ENCODE results near the gene AMPH. TPM values are rescaled to one million over a fixed set of nuclear protein-coding genes. Genes with fewer than 3 reads are reported as not detected.

AMPH gene
- total RNA-seq, 1 donor from 2014 or later: 1.8 TPM

- DNase-seq (ENCODE audit: low spot score, unreplicated experiment): no peak
- Mint-ChIP-seq H3K36me3 (ENCODE audit: insufficient read depth) (no peaks in the 10 kb centered on the region), H3K27me3 (peaks cover 5% of the 10 kb centered on the region), H3K9me3 (ENCODE audit: low read depth) (no peaks in the 10 kb centered on the region), H3K4me1 (ENCODE audit: low read depth) (peaks cover 2% of the 10 kb centered on the region), H3K4me3 (ENCODE audit: low read depth) (no peak overlapping the region), H3K27ac (no peak overlapping the region)
- TF ChIP-seq CTCF (IDR thresholded peaks at IDR 0.05; ENCODE audit: unreplicated experiment): no peak
Measured at GRCh38 chr7:38674513-38674912, 43.3 kb upstream of the AMPH start.

- H3K9me3 Mint-ChIP-seq (ENCODE audit: low read depth): no peaks in the 10 kb centered on the region
- no peak for TF ChIP-seq CTCF (IDR thresholded peaks at IDR 0.05; ENCODE audit: unreplicated experiment)
- no peak overlapping the region for H3K27ac Mint-ChIP-seq
- peaks cover 2% of the 10 kb centered on the region for H3K4me1 Mint-ChIP-seq (ENCODE audit: low read depth)
- peaks cover 5% of the 10 kb centered on the region for H3K27me3 Mint-ChIP-seq
- no peak overlapping the region for H3K4me3 Mint-ChIP-seq (ENCODE audit: low read depth)
- no peaks in the 10 kb centered on the region for H3K36me3 Mint-ChIP-seq (ENCODE audit: insufficient read depth)
- DNase-seq (ENCODE audit: low spot score, unreplicated experiment): no peak
Measured at GRCh38 chr7:38673795-38674194, 42.6 kb upstream of the AMPH start.

GRCh38 chr7:38671911-38672905 lies 41.0 kb upstream of the AMPH start:
- TF ChIP-seq CTCF (IDR thresholded peaks at IDR 0.05; ENCODE audit: unreplicated experiment): no peak
- H3K27ac Mint-ChIP-seq: no peak overlapping the region

GRCh38 chr7:38669965-38670520 lies 38.9 kb upstream of the AMPH start:
- Mint-ChIP-seq H3K36me3 (ENCODE audit: insufficient read depth) (no peaks in the 10 kb centered on the region), H3K9me3 (ENCODE audit: low read depth) (peaks cover 4% of the 10 kb centered on the region), H3K27me3 (peaks cover 5% of the 10 kb centered on the region), H3K4me1 (ENCODE audit: low read depth) (no peaks in the 10 kb centered on the region), H3K4me3 (ENCODE audit: low read depth) (no peak overlapping the region), H3K27ac (no peak overlapping the region)
- no peak for DNase-seq (ENCODE audit: low spot score, unreplicated experiment)
- TF ChIP-seq CTCF (IDR thresholded peaks at IDR 0.05; ENCODE audit: unreplicated experiment): no peak

More at GRCh38 chr7:38671911-38672905, 41.0 kb upstream of the AMPH start:
- Mint-ChIP-seq H3K4me1 (ENCODE audit: low read depth) (peaks cover 2% of the 10 kb centered on the region), H3K9me3 (ENCODE audit: low read depth) (no peaks in the 10 kb centered on the region), H3K36me3 (ENCODE audit: insufficient read depth) (no peaks in the 10 kb centered on the region), H3K4me3 (ENCODE audit: low read depth) (no peak overlapping the region), H3K27me3 (peaks cover 5% of the 10 kb centered on the region)
- DNase-seq (ENCODE audit: low spot score, unreplicated experiment): no peak

GRCh38 chr7:38664972-38665371 lies 33.8 kb upstream of the AMPH start:
- Mint-ChIP-seq H3K36me3 (ENCODE audit: insufficient read depth) (no peaks in the 10 kb centered on the region), H3K4me3 (ENCODE audit: low read depth) (no peak overlapping the region), H3K27ac (no peak overlapping the region), H3K27me3 (no peaks in the 10 kb centered on the region), H3K9me3 (ENCODE audit: low read depth) (peaks cover 19% of the 10 kb centered on the region), H3K4me1 (ENCODE audit: low read depth) (no peaks in the 10 kb centered on the region)
- no peak for TF ChIP-seq CTCF (IDR thresholded peaks at IDR 0.05; ENCODE audit: unreplicated experiment)
- DNase-seq (ENCODE audit: low spot score, unreplicated experiment): no peak

Measured in progenitor cell of endocrine pancreas (in vitro differentiated cells).